ENCODE results near the gene COPRS. TPM values are rescaled to one million over a fixed set of nuclear protein-coding genes. Genes with fewer than 3 reads are reported as not detected.

Gene COPRS
- total and polyA plus RNA-seq, 2 of the 8 experiments (the other 6 are each of a cell fraction or from before 2014, with no cell fraction given), result 40.9 to 49.3 TPM

GRCh38 chr17:31807846-31808245 lies 51.2 kb downstream of the COPRS start (continued):
- TF ChIP-seq RFX5 (IDR thresholded peaks at IDR 0.05; ENCODE audit: borderline replicate concordance, low read depth, low read length) (no peak), SAP30 (IDR thresholded peaks at IDR 0.05; ENCODE audit: insufficient read depth, insufficient replicate concordance, low read length) (no peak), CHD1 (IDR thresholded peaks at IDR 0.05; ENCODE audit: low read depth, low read length) (no peak)
- TF ChIP-seq, protein P1, sequence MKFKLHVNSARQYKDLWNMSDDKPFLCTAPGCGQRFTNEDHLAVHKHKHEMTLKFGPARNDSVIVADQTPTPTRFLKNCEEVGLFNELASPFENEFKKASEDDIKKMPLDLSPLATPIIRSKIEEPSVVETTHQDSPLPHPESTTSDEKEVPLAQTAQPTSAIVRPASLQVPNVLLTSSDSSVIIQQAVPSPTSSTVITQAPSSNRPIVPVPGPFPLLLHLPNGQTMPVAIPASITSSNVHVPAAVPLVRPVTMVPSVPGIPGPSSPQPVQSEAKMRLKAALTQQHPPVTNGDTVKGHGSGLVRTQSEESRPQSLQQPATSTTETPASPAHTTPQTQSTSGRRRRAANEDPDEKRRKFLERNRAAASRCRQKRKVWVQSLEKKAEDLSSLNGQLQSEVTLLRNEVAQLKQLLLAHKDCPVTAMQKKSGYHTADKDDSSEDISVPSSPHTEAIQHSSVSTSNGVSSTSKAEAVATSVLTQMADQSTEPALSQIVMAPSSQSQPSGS (IDR thresholded peaks at IDR 0.05; ENCODE audit: low read length), result no peak
- TF ChIP-seq, protein P2, sequence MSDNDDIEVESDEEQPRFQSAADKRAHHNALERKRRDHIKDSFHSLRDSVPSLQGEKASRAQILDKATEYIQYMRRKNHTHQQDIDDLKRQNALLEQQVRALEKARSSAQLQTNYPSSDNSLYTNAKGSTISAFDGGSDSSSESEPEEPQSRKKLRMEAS (IDR thresholded peaks at IDR 0.05), result no peak
